Neural progenitor cell (in vitro differentiated cells): ENCODE data around the gene LRRTM4. TPM values are rescaled to one million over a fixed set of nuclear protein-coding genes. Genes with fewer than 3 reads are reported as not detected.

Source experiments
- DNase-seq: peaks from one replicate; pipeline ENCODE4 v3.0.0-alpha.2; 2016; ENCODE audit warnings: low spot score
- H2AFZ ChIP-seq: fragments of 200-600 bp; sonication (generic); replicated peaks from 2 replicates; pipeline ENCODE4 v1.6.1; 2016; ENCODE audit warnings: antibody characterized with exemption
- H3F3A ChIP-seq: fragments of 200-600 bp; sonication (generic); 2 replicates; pipeline ENCODE4 v1.6.1; 2016; ENCODE audit warnings: antibody characterized with exemption, low read depth
- H3K27ac ChIP-seq: fragments of 200-600 bp; sonication (generic); 2 replicates; pipeline ENCODE4 v1.5.1; 2016; ENCODE audit warnings: mild to moderate bottlenecking
- H3K27me3 ChIP-seq: fragments of 200-600 bp; sonication (generic); 2 replicates; pipeline ENCODE4 v1.6.1; 2016; ENCODE audit warnings: mild to moderate bottlenecking, moderate library complexity
- H3K36me3 ChIP-seq: fragments of 200-600 bp; sonication (generic); 2 replicates; pipeline ENCODE4 v1.5.1; 2016
- H3K4me1 ChIP-seq: fragments of 200-600 bp; sonication (generic); 2 replicates; pipeline ENCODE4 v1.6.1; 2016; ENCODE audit warnings: mixed run types
- H3K4me2 ChIP-seq: fragments of 200-600 bp; sonication (generic); 2 replicates; pipeline ENCODE4 v1.6.1; 2016
- H3K4me3 ChIP-seq: fragments of 200-600 bp; sonication (generic); 2 replicates; pipeline ENCODE4 v1.5.1; 2016
- H3K79me2 ChIP-seq: fragments of 200-600 bp; sonication (generic); 2 replicates; pipeline ENCODE4 v1.6.1; 2016; ENCODE audit warnings: low read depth
- H3K9ac ChIP-seq: fragments of 200-600 bp; sonication (generic); 2 replicates; pipeline ENCODE4 v1.6.1; 2016
- H3K9me3 ChIP-seq: fragments of 200-600 bp; sonication (generic); 2 replicates; pipeline ENCODE4 v1.5.1; 2016; ENCODE audit warnings: low read depth
- H4K20me1 ChIP-seq: fragments of 200-600 bp; sonication (generic); 2 replicates; pipeline ENCODE4 v1.6.1; 2016; ENCODE audit warnings: low read depth
- H3K27ac Mint-ChIP-seq: 3 replicates; pipeline ENCODE4 v1.8.0; 2021; ENCODE audit warnings: mixed read lengths
- H3K27me3 Mint-ChIP-seq: 2 replicates; pipeline ENCODE4 v1.8.0; 2022; ENCODE audit warnings: low read depth, mild to moderate bottlenecking, inconsistent platforms, moderate library complexity, mixed read lengths; ENCODE audit not compliant: insufficient read depth
- H3K36me3 Mint-ChIP-seq: 3 replicates; pipeline ENCODE4 v1.8.0; 2021; ENCODE audit warnings: mixed read lengths
- H3K4me1 Mint-ChIP-seq: 3 replicates; pipeline ENCODE4 v1.8.0; 2021; ENCODE audit warnings: mixed read lengths
- H3K4me3 Mint-ChIP-seq: 3 replicates; pipeline ENCODE4 v1.8.0; 2021; ENCODE audit warnings: mild to moderate bottlenecking, moderate library complexity, mixed read lengths
- H3K9me3 Mint-ChIP-seq: 3 replicates; pipeline ENCODE4 v1.8.0; 2020; ENCODE audit warnings: mixed read lengths
- EZH2 ChIP-seq: fragments of 200-600 bp; sonication (generic); IDR thresholded peaks from 2 replicates; pipeline ENCODE4 v1.6.1; 2017; ENCODE audit warnings: antibody characterized with exemption, mild to moderate bottlenecking, moderate library complexity
- EZH2phosphoT487 ChIP-seq: fragments of 200-600 bp; sonication (generic); IDR thresholded peaks from 2 replicates; pipeline ENCODE4 v1.6.1; 2017; ENCODE audit warnings: antibody characterized with exemption
- total RNA-seq: library from RNA; depleted of rRNA; stranded (reverse); fragments of >200 nt; gene quantifications from 2 replicates; pipeline ENCODE4 v1.2.3, GENCODE V29; 2015; ENCODE audit warnings: low replicate concordance
- TF ChIP-seq, protein P1 (sequence below): fragments of 200-600 bp; sonication (generic); IDR thresholded peaks from 2 replicates; pipeline ENCODE4 v1.5.1; 2017; ENCODE audit warnings: antibody characterized with exemption, mild to moderate bottlenecking

LRRTM4 gene
- total RNA-seq, 1 donor from 2014 or later: 20.4 TPM

DNA sequence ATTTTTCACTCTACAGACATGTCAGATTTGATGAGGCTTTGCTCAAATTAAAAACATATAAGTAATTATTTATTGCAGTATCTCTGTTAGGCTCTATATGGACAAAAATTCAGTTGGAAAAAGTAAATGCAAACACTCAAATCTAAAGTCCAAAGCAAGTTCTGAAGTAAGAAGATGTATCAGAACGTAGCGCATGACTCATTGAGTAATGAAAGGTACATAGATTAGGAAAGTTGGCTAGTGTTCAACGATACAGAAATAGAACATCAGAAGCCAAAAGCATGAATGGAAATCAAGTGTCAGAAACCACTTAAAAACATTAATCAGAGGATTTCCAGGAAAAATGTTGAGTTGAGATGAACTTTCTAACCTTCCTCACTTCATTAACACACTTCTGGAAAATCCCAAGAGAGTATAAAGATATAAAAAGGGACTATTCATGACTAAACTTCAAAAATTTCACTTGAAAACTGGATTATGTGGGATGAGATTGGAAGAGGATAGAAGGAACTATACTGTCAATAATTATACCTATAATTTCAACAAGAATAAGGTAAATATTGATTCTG is 494.1 kb downstream of the LRRTM4 start:
- Histone ChIP-seq H2AFZ (no peak overlapping the region), H3K27ac (no peak overlapping the region), H3K4me3 (no peak overlapping the region), H3K4me2 (no peak overlapping the region), H3K79me2 (no peaks in the 10 kb centered on the region), H4K20me1 (no peaks in the 10 kb centered on the region), H3F3A (no peaks in the 10 kb centered on the region), H3K9ac (no peak overlapping the region), H3K36me3 (no peaks in the 10 kb centered on the region), H3K9me3 (no peaks in the 10 kb centered on the region), H3K27me3 (no peaks in the 10 kb centered on the region), H3K4me1 (no peaks in the 10 kb centered on the region)
- peaks cover 4% of the 10 kb centered on the region for H3K4me1 Mint-ChIP-seq
- no peak overlapping the region for H3K4me3 Mint-ChIP-seq
- H3K27me3 Mint-ChIP-seq: peaks cover 4% of the 10 kb centered on the region
- H3K9me3 Mint-ChIP-seq: peaks cover 20% of the 10 kb centered on the region
- DNase-seq: no peak
- TF ChIP-seq EZH2phosphoT487 (no peak), EZH2 (no peak)
- TF ChIP-seq, protein P1, sequence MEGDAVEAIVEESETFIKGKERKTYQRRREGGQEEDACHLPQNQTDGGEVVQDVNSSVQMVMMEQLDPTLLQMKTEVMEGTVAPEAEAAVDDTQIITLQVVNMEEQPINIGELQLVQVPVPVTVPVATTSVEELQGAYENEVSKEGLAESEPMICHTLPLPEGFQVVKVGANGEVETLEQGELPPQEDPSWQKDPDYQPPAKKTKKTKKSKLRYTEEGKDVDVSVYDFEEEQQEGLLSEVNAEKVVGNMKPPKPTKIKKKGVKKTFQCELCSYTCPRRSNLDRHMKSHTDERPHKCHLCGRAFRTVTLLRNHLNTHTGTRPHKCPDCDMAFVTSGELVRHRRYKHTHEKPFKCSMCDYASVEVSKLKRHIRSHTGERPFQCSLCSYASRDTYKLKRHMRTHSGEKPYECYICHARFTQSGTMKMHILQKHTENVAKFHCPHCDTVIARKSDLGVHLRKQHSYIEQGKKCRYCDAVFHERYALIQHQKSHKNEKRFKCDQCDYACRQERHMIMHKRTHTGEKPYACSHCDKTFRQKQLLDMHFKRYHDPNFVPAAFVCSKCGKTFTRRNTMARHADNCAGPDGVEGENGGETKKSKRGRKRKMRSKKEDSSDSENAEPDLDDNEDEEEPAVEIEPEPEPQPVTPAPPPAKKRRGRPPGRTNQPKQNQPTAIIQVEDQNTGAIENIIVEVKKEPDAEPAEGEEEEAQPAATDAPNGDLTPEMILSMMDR: no peak
- peaks cover 13% of the 10 kb centered on the region for H3K36me3 Mint-ChIP-seq
- no peak overlapping the region for H3K27ac Mint-ChIP-seq

DNA sequence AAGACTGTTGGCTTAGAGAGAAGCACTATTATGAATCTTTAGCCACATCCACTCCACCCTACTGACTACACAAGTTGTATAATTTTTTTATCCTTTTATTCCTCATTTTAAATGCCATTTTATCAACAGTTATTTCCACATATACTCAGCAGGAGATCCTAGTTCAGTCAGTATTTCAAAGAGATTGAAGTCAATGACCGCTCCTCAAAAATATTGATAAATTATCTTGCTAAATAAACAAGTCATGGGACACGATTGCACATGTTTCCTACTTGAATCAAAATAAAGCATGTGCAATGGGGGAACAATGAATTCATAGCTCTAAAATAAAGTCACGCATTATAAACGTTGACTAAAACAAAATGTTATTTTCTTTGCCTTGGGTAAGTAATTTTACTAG is 496.5 kb downstream of the LRRTM4 start:
- Histone ChIP-seq H3K27me3 (no peaks in the 10 kb centered on the region), H3K79me2 (no peaks in the 10 kb centered on the region), H3K4me2 (no peak overlapping the region), H2AFZ (no peak overlapping the region), H3K4me1 (no peaks in the 10 kb centered on the region), H4K20me1 (no peaks in the 10 kb centered on the region), H3F3A (no peaks in the 10 kb centered on the region), H3K36me3 (no peaks in the 10 kb centered on the region), H3K27ac (no peak overlapping the region), H3K9ac (no peak overlapping the region), H3K9me3 (no peaks in the 10 kb centered on the region), H3K4me3 (no peak overlapping the region)
- Mint-ChIP-seq H3K27ac (no peak overlapping the region), H3K27me3 (peaks cover 4% of the 10 kb centered on the region), H3K36me3 (peaks cover 21% of the 10 kb centered on the region), H3K4me3 (no peak overlapping the region), H3K9me3 (peaks cover 39% of the 10 kb centered on the region), H3K4me1 (peaks cover 4% of the 10 kb centered on the region)
- TF ChIP-seq EZH2phosphoT487 (no peak), EZH2 (no peak)
- TF ChIP-seq, protein P1: no peak
- no peak for DNase-seq

DNA sequence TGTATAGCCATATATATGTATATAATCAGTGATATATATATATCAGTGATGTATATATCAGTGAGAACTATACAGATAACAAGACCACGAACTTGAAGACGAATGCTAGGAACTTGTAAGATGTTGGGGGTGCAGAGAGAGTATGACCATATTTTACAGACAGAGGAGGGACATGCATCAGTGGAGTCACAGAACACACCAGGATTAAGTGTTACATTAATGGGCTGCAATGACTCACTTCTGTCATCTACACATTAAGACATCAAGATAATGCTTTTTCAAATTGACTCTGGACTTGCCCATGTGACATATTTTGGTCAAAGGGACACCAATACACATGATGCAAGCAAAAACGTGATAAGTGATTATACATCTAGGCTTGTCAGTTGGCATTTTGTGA is 501.0 kb downstream of the LRRTM4 start:
- H3K27me3 Mint-ChIP-seq: no peaks in the 10 kb centered on the region
- peaks cover 16% of the 10 kb centered on the region for H3K36me3 Mint-ChIP-seq
- H2AFZ ChIP-seq: no peak overlapping the region
- no peak overlapping the region for H3K4me2 ChIP-seq
- H3K27me3 ChIP-seq: no peaks in the 10 kb centered on the region
- no peak for DNase-seq
- no peaks in the 10 kb centered on the region for H3K79me2 ChIP-seq
- no peak overlapping the region for H3K4me3 ChIP-seq
- H3K27ac ChIP-seq: no peak overlapping the region
- no peak overlapping the region for H3K9ac ChIP-seq
- peaks cover 21% of the 10 kb centered on the region for H3K4me1 ChIP-seq
- peaks cover 19% of the 10 kb centered on the region for H3K4me1 Mint-ChIP-seq
- H3K36me3 ChIP-seq: no peaks in the 10 kb centered on the region
- TF ChIP-seq, protein P1: no peak
- TF ChIP-seq EZH2: no peak
- no peak for TF ChIP-seq EZH2phosphoT487
- H3K9me3 ChIP-seq: no peaks in the 10 kb centered on the region
- no peak overlapping the region for H3K27ac Mint-ChIP-seq
- H3K4me3 Mint-ChIP-seq: no peak overlapping the region
- H3F3A ChIP-seq: no peaks in the 10 kb centered on the region
- peaks cover 34% of the 10 kb centered on the region for H3K9me3 Mint-ChIP-seq
- H4K20me1 ChIP-seq: no peaks in the 10 kb centered on the region
